ENCODE results near the gene EPHB1.

Gene EPHB1

GRCh38 chr3:135017003-135017893 is 222.2 kb downstream of the EPHB1 start:
- TF ChIP-seq FOXP2 (optimal IDR thresholded peaks at IDR 0.05; ENCODE audit: borderline replicate concordance, extremely low read depth, extremely low read length, insufficient read depth): no peak
- TF ChIP-seq REST (IDR thresholded peaks at IDR 0.05; ENCODE audit: insufficient read depth in 1 of 2, low read depth in 2 of 2, low read length in 2 of 2): no peak
- TF ChIP-seq TAF1 (IDR thresholded peaks at IDR 0.05; ENCODE audit: borderline replicate concordance, insufficient read depth, low read length): no peak
- TF ChIP-seq POLR2AphosphoS5 (IDR thresholded peaks at IDR 0.05; ENCODE audit: low read depth, low read length): no peak
- no peak for TF ChIP-seq SIN3A (IDR thresholded peaks at IDR 0.05; ENCODE audit: borderline replicate concordance, insufficient read depth, low read length)

- no peak for TF ChIP-seq SIN3A (IDR thresholded peaks at IDR 0.05; ENCODE audit: borderline replicate concordance, insufficient read depth, low read length)
- no peak for TF ChIP-seq POLR2AphosphoS5 (IDR thresholded peaks at IDR 0.05; ENCODE audit: low read depth, low read length)
- TF ChIP-seq FOXP2 (optimal IDR thresholded peaks at IDR 0.05; ENCODE audit: borderline replicate concordance, extremely low read depth, extremely low read length, insufficient read depth): no peak
- no peak for TF ChIP-seq TAF1 (IDR thresholded peaks at IDR 0.05; ENCODE audit: borderline replicate concordance, insufficient read depth, low read length)
- no peak for TF ChIP-seq REST (IDR thresholded peaks at IDR 0.05; ENCODE audit: insufficient read depth in 1 of 2, low read depth in 2 of 2, low read length in 2 of 2)
These were observed 223.3 kb downstream of the EPHB1 start for GRCh38 chr3:135018149-135018923.

GRCh38 chr3:135020181-135020580 is 225.1 kb downstream of the EPHB1 start:
- no peak for TF ChIP-seq FOXP2 (optimal IDR thresholded peaks at IDR 0.05; ENCODE audit: borderline replicate concordance, extremely low read depth, extremely low read length, insufficient read depth)
- TF ChIP-seq SIN3A (IDR thresholded peaks at IDR 0.05; ENCODE audit: borderline replicate concordance, insufficient read depth, low read length): no peak
- TF ChIP-seq POLR2AphosphoS5 (IDR thresholded peaks at IDR 0.05; ENCODE audit: low read depth, low read length): no peak
- no peak for TF ChIP-seq TAF1 (IDR thresholded peaks at IDR 0.05; ENCODE audit: borderline replicate concordance, insufficient read depth, low read length)
- no peak for TF ChIP-seq REST (IDR thresholded peaks at IDR 0.05; ENCODE audit: insufficient read depth in 1 of 2, low read depth in 2 of 2, low read length in 2 of 2)

- TF ChIP-seq TAF1 (IDR thresholded peaks at IDR 0.05; ENCODE audit: borderline replicate concordance, insufficient read depth, low read length): no peak
These were observed 229.1 kb downstream of the EPHB1 start for GRCh38 chr3:135023996-135024658.

- TF ChIP-seq TAF1 (IDR thresholded peaks at IDR 0.05; ENCODE audit: borderline replicate concordance, insufficient read depth, low read length) (no peak), SIN3A (IDR thresholded peaks at IDR 0.05; ENCODE audit: borderline replicate concordance, insufficient read depth, low read length) (no peak), POLR2AphosphoS5 (IDR thresholded peaks at IDR 0.05; ENCODE audit: low read depth, low read length) (no peak), REST (IDR thresholded peaks at IDR 0.05; ENCODE audit: insufficient read depth in 1 of 2, low read depth in 2 of 2, low read length in 2 of 2) (no peak), FOXP2 (optimal IDR thresholded peaks at IDR 0.05; ENCODE audit: borderline replicate concordance, extremely low read depth, extremely low read length, insufficient read depth) (no peak)
These were observed 238.7 kb downstream of the EPHB1 start for GRCh38 chr3:135033737-135034136.

Data from PFSK-1 (cell line).